Stimulated activated CD4-positive, alpha-beta T cell treated with anti-CD3 and anti-CD28 coated beads, Interleukin-12 subunit alpha, Interleukin-12 subunit beta, amount 100 ng/mL, for 24 hours (primary cell): ENCODE data around the gene ERBB3.
"Not testable (repeated sequence)": the region's sequence is repeated elsewhere in the genome, so short reads cannot be mapped to it uniquely, and the experiment has no call there.

Source experiments
- DNase-seq, 2 experiments: peaks; one replicate each; pipeline ENCODE4 v3.0.0-alpha.2; 2020; ENCODE audit warnings: low read depth in 2 of 2

The ERBB3 gene

GRCh38 chr12:56114084-56114483 lies 34.1 kb downstream of the ERBB3 start:
- no peak for DNase-seq

DNA sequence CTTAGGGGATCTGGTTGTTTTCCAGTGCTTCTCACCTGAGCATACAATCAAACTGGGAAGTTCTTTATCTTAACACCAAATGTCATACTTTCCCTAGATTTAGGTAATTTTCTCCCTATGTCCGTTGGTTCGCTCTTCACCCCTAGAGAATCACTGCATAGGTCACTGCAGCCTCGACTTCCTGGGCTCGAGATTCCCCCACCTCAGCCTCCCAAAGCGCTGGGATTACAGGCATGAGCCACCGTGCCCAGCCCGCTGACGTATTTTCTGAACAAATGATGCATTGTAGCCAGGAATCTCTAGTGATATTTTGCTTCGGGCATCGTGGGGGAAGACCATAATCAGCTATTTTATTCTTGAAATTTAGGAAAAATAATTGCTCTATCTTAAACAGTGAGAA lies 35.4 kb downstream of the ERBB3 start:
- DNase-seq, result no peak

DNA sequence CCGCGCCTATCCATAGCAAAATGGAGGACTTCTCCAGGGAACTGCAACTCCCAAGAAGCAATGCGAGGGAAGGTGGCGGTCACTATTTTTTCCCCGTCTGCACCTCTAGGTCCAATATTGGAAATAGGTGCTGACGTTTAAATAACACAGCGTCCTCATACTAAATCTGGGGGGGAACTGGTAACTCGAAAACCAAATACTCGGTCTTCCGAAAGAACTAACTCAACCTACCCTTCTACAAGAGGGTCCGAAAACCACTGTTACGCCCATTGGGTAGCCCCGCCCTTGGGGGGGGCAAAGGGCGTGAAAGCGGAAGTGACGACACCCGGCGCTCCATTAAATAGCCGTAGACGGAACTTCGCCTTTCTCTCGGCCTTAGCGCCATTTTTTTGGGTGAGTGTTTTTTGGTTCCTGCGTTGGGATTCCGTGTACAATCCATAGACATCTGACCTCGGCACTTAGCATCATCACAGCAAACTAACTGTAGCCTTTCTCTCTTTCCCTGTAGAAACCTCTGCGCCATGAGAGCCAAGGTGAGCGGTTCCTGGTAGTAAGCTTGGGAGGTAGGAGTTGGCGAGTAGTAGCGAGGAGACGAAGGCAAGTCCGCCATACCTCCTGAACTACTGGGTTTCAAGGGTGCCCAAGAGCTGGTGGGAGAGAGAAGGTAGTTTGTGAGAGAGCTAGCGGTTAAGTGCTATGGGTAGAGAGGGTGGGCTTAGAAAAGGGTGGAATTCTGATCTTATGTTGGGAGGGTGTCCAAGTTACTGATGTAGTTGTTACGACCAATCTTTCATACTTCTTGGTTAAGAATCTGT lies 36.5 kb downstream of the ERBB3 start, which contains the start of gene RPL41:
TSS of gene RPL41 (plus strand) at position 367 of the 815 bp plus-strand sequence.
- DNase-seq, result peak; percentile 90

DNA sequence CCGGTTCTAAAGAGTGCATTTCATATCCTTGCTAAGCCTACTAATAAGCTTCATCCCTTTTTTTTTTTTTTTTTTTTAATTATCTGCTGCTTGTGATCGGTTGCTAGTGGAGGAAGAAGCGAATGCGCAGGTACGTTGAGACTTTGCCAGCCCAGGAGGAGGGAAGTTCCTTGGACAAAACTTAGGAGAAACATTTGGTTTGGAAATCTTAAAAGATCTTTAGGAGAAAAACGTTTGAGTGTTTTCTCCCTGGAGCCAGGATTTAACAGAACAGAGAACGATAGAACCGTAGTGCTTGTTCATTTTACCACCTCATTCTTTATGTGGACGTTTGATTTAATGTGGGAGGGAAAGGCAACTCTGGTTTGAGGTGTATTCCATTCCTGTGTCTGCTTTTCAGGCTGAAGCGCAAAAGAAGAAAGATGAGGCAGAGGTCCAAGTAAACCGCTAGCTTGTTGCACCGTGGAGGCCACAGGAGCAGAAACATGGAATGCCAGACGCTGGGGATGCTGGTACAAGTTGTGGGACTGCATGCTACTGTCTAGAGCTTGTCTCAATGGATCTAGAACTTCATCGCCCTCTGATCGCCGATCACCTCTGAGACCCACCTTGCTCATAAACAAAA lies 37.2 kb downstream of the ERBB3 start:
- not testable (repeated sequence) for DNase-seq

DNA sequence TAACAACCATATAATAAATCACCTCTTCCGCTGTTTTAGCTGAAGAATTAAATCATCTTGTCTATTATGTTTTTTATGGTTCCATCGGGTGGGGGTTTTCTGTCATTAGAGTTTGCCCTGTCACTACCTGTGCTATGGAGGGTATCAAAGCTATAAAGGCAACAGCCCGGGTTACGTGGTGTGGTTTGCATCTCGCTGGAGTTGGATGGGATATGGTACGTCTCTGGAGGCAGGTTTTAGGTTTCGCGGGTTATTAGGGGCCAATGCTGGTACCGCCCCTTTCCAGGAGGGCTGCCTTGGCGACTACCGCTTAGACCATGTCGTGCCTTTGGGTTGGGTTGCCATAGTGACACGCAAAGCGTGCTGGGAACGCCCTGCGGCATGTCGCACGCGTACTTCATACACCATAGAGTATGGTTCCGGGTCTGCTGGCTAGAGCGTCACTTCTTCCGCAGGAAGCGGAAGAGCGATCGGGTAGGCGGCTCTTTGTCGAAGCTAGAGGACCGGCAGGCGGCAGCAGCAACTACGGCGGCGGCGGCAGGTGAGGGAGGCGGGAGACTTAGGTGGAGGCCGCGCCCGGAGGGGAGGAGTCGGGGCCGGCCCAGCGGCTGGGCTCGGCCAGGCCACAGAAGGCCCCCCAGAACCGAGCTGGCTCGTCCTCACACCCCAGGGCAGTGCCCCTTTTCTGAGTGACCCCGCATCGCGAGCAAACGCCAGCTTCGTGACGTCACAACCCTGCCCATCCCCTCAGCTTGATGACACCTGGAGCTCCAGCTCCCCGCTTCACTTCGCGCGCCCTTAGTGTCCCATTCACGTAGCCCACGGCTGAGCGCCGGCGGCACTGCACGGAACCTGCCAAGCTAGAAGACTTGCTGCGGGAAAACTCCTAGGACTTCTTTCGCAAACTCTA lies 38.1 kb downstream of the ERBB3 start, which contains the start of gene ZC3H10:
TSS of gene ZC3H10 (plus strand) at position 489 of the 910 bp plus-strand sequence. CDS start 2,297 bp downstream, outside the sequence.
- DNase-seq, result peak; percentile 98

DNA sequence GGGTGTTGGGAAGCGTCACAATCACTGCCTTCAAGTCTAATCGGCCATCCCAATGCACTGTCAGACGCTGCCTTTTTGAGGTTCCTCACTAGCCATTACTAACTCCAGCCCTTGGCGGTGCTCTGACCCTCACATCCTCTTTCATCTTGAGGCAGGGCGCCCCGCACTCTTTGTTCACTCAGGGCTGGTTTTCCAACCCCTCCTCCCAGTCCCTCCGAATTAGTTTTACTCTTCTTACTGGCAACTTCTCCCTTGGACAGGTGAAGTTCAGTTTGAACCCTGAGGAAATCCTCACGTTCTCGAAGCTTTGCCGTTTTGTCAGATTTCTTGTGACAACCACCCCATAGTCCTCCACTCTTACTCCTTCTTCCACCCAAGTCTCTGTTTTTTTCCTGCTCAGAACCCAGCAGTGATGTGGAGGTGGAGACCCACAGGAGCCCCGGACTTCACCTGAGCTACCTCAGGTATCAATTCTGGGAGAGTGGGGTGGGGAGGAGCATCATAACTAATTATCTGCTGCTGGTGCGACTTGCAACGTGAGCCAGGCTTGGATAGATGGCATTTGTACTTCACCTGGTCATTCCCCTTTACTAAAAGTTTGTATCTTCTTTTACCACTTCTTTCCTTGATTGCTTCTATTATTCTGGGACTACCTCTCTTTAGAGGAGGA lies 38.9 kb downstream of the ERBB3 start:
- no peak for DNase-seq

DNA sequence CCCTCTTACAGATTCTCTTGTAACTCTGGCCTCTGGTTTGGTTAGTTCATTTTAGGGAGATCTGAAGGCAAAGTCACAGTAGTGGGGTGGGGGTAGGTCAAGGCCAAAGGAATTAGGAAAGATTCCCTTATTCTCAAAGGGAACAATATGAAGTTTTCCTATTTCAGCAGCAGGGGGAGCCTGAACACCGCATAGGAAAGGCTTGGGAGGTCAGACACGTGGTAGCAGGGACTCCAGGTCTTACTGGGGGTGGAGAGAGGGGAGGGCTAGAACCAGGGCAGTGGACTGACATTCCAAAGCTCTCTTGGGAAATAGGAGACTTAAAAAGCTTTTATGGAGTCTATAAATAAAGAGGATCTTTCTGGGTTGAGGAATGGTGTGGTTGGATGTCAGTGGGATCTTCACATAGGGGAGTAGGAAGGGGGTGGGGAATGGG lies 39.4 kb downstream of the ERBB3 start:
- peak in 1 of 2 experiments; percentile 47 for DNase-seq

GRCh38 chr12:56120158-56120846 lies 40.3 kb downstream of the ERBB3 start:
- no peak for DNase-seq

DNA sequence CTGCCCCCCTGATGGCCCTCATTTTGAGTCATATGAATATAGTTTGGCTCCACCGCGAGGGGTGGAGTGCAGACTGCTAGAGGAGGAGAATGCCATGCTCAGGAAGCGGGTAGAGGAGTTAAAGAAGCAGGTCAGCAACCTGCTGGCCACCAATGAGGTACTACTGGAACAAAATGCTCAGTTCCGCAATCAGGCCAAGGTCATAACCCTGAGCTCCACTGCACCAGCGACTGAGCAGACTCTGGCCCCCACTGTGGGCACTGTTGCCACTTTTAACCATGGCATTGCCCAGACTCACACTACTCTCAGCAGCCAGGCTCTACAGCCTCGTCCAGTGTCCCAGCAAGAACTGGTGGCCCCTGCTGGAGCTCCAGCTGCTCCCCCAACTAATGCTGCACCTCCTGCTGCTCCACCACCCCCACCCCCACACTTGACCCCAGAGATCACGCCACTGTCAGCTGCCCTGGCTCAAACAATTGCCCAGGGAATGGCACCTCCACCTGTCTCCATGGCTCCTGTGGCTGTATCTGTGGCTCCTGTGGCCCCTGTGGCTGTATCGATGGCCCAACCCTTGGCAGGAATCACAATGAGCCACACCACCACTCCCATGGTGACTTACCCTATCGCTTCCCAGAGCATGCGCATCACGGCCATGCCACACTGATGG lies 41.4 kb downstream of the ERBB3 start:
- DNase-seq, result no peak

- no peak for DNase-seq
Observed at GRCh38 chr12:56122637-56123036, 42.7 kb downstream of the ERBB3 start.

DNA sequence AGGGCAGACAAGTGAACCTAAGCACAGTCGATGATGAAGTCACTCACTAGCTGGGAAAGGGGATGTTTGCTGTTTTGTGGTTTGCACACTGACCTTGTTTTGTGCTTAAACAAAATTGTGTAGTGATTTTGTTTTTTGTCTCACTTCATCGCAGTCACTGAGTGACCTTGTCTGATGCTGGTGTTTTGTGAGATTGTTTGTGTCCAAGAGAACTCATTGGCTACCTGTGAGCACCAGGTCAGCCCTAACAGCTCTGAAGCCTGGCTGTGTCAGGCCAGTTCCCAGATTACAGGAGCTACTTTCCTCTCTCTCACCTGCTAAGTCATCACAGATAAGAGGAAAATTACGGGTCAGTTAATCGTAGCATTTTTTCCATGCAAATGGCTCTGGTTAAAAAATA lies 44.2 kb downstream of the ERBB3 start:
- no peak for DNase-seq

DNA sequence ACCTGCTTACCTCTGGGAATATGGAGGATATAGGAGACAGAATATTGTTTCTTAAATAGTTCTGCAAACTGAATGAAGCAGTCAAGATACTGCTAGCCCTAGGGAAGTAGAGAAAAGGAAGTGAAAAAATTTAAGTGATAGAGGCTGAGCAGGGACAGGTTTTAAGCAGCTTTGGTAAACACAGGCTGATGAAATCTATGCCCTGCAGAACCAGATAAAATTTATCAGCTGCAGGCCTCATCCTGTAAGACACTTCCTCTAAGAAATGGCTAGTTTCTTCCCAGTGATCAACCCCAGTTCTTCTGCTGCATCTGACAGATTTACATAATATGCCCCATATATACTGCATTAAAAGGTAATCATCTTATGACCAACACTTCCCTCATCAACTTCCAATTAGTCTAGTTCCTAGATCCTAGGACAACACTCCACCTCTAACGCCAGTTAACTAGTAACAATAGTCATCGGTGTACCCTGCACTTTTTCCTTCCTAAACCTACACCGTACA lies 46.8 kb downstream of the ERBB3 start:
- DNase-seq, result no peak

DNA sequence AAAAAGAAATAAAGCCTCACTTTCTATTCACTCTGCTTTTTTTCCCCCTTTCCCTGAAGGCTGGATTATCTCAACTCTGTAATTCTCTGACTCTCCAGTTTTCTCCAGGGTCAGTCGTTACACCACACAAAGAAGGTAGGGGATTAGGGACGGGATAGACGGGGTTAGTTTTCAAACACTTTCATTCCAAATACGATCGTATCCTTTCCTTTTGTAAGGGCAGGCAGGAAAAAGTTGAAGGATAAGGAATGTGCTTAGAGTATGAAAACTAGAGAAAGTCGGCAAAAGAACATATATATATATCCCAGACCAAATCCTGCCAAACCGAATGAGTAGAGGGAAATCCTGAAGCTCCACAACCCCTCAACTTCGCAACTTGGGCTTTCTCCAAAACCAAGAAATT lies 47.5 kb downstream of the ERBB3 start:
- DNase-seq, result no peak

DNA sequence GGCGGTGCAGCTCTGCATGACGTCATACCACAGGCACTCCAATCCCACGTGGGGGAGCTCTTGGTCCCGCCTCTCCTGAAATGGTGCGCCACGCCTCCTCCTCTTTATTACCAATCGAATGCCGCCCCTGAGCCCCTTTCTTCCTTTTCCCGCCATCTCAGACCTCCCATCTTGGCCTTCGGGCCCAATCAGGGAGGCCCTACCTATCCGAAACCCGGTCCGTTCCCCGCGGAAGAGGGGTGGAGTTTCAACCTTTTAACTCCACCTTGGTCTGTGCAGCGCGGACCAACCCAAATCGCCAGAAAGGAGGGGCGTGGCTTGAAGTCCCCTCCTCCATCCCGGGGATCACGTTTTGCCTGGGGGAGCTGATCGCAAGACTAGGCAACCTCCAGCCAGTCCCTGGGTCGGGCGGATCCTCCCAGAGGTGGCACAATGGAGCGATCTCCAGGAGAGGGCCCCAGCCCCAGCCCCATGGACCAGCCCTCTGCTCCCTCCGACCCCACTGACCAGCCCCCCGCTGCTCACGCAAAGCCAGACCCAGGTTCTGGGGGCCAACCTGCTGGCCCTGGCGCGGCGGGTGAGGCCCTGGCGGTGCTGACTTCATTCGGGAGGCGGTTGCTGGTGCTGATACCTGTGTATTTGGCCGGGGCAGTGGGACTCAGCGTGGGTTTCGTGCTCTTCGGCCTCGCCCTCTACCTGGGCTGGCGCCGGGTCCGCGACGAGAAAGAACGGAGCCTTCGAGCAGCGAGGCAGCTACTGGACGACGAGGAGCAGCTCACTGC lies 48.1 kb downstream of the ERBB3 start, which contains the start of gene ESYT1:
TSS of gene ESYT1 (plus strand) at position 380 of the 782 bp plus-strand sequence. CDS start at position 433, 53 bp downstream.
- peak; percentile 93 to 97 for DNase-seq

DNA sequence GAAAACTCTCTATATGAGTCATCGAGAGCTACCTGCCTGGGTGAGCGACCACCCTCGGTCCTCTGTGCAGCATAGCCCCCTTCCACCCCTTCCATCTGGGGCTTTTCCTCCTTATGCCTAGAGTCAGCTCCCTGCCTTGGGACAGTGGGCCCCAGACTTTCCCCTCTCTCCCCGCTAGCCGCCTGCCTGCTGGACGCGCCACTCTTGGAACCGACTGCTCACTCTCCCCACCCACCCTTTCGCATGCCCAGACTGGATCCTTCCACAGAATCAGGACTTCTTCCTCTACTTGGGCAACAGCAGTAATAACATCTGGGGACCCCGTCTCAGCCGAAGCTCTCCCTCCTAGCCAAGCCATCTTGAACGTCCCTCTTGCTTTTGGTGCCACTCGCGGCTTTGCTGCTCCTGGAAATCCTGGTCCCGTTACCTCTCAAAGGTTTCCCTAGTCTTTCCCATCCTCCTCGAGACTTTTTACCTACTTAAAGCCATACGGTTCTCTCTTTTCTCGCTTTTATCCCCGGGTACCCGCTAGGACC lies 48.8 kb downstream of the ERBB3 start:
- no peak for DNase-seq

- peak in 1 of 2 experiments; percentile 60 for DNase-seq
Observed at GRCh38 chr12:56129206-56129941, 49.4 kb downstream of the ERBB3 start.

DNA sequence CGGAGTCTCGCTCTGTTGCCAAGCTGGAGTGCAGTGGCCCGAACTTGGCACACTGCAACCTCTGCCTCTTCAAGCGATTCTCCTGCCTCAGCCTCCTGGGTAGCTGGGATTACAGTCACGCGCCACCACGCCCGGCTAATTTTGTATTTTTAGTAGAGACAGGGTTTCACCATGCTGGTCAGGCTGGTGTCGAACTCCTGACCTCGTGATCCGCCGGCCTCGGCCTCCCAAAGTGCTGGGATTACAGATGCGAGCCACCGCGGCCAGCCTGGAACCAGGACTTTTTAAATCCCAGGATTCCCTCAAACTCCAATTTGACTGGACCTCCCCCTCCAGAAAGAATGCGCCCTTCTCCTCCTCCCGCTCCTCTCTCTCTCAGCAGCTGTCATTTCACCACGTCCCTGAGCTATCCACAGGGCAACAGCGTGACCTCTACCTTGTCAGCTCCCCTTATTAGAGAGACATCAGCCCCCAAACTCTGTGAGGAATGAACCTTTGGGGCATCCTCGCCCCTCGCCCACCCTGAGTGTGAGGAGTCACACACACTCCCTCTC lies 50.1 kb downstream of the ERBB3 start:
- no peak for DNase-seq

DNA sequence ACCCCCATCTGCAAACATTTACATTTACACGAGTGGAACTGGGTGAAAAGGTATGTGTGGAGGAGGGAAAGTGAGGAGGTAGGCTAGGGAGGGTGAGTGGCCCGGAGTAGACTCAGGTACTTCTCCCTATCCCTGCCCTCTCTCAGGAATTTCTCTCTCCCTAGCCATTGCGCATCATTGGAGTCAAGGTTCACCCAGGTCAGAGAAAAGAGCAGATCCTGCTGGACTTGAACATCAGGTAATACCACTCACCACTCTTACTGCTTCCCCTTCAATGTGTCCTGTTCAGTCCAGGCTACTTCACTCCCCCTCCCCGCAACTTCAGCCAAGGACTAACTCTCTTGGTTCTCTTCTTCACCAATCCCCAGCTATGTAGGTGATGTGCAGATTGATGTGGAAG lies 50.9 kb downstream of the ERBB3 start:
- DNase-seq, result no peak
